Mononuclear cell (primary cell): ENCODE data around the gene NUP88. TPM values are rescaled to one million over a fixed set of nuclear protein-coding genes. Genes with fewer than 3 reads are reported as not detected.

ENCODE experiments used
- H3K27me3 ChIP-seq: 2 replicates; pipeline ENCODE4 v1.6.0; 2011; ENCODE audit warnings: low read length, control low read depth; ENCODE audit not compliant: insufficient read depth
- H3K4me1 ChIP-seq: 2 replicates; pipeline ENCODE4 v1.5.1; 2011; ENCODE audit warnings: mild to moderate bottlenecking, low read length, control low read depth; ENCODE audit not compliant: insufficient read depth
- H3K4me3 ChIP-seq: 2 replicates; pipeline ENCODE4 v1.5.1; 2011; ENCODE audit warnings: mild to moderate bottlenecking, low read length, moderate library complexity
- H3K9me3 ChIP-seq: 2 replicates; pipeline ENCODE4 v1.5.1; 2011; ENCODE audit warnings: low read depth, mild to moderate bottlenecking, control low read depth, low read length
- total RNA-seq: library from RNA; depleted of rRNA; stranded (reverse); fragments of >200 nt; gene quantifications from one replicate; pipeline ENCODE4 v1.2.3, GENCODE V29; 2012

NUP88 gene
- total RNA-seq, 1 donor, result 133 TPM

- Histone ChIP-seq H3K9me3 (no peaks in the 10 kb centered on the region), H3K27me3 (no peaks in the 10 kb centered on the region), H3K4me3 (no peak overlapping the region), H3K4me1 (no peaks in the 10 kb centered on the region)
Observed at GRCh38 chr17:5391678-5392077, 27.8 kb downstream of the NUP88 start.

- Histone ChIP-seq H3K4me1 (no peaks in the 10 kb centered on the region), H3K4me3 (no peak overlapping the region), H3K9me3 (no peaks in the 10 kb centered on the region), H3K27me3 (no peaks in the 10 kb centered on the region)
Observed at GRCh38 chr17:5381542-5381941, 37.9 kb downstream of the NUP88 start.

DNA sequence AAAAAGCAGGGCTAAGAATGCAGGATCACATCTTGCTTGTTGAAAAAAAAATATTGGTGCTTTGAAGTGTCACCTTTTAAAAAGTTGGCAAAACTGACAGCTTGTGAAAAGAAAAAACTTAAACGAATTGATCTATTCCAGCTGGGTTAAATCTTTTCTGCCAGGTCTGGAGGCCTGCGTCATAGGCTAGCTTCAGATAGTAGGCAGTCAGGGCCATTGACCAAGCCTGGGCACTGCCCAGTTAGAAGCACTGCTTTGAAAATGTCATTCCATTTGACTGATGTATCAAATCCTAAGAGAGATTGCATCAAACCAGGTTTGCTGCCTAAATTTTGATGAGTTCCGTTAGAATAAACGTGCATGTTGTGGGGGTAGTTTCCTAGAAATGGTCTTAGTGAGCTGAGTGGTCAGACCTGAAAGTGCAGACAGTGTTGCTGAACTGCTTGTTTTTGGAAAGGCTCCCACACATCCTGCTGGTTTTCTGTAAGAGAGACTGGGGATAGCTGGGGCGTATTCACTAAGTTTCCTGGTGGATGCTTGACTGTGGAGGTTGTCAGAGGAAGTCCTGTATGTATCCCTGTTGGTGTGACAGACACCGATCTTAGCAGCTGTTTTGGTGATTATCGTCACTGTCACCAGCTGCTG lies 38.8 kb downstream of the NUP88 start:
- no peaks in the 10 kb centered on the region for H3K9me3 ChIP-seq
- no peaks in the 10 kb centered on the region for H3K27me3 ChIP-seq
- no peaks in the 10 kb centered on the region for H3K4me1 ChIP-seq
- no peak overlapping the region for H3K4me3 ChIP-seq

DNA sequence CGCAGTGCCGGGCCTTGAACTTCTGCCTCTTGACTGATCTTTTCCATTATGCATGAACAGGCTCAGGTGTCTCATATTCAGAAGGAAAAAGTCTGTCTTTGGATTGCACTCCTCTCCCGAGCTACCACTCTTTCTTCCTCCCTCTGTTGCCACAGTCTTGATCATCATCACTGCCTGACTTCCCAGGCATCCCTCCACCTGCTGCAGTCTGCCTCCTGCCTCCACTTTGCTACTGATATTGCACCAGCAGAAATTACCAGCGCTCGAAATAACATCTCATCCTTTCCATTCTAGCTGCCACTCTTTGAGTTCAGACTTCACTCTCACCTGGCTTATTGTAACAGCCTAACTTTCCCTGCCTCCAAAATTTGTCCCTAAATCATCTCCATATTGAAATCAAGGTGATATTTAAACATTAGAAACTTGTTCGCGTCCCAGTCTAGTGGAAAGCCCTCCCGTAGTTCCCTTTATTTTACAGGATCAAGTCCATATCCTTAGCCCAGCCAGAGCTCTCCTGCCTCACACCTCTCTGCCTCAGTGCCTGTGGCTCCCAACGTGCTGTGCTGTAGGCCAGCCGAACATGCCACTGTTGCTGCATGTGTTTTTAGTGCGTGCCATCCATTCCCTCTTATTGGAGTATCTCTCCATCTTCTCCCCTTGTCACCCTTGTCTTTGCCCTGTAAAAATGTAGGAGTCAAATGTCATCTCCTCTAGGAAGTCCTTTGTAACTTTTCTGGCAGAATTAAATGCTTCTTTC lies 39.9 kb downstream of the NUP88 start:
- no peak overlapping the region for H3K4me3 ChIP-seq
- no peaks in the 10 kb centered on the region for H3K9me3 ChIP-seq
- H3K27me3 ChIP-seq, result no peaks in the 10 kb centered on the region
- no peaks in the 10 kb centered on the region for H3K4me1 ChIP-seq

GRCh38 chr17:5378566-5379207 lies 40.8 kb downstream of the NUP88 start:
- Histone ChIP-seq H3K27me3 (no peaks in the 10 kb centered on the region), H3K4me1 (no peaks in the 10 kb centered on the region), H3K4me3 (no peak overlapping the region), H3K9me3 (no peaks in the 10 kb centered on the region)

DNA sequence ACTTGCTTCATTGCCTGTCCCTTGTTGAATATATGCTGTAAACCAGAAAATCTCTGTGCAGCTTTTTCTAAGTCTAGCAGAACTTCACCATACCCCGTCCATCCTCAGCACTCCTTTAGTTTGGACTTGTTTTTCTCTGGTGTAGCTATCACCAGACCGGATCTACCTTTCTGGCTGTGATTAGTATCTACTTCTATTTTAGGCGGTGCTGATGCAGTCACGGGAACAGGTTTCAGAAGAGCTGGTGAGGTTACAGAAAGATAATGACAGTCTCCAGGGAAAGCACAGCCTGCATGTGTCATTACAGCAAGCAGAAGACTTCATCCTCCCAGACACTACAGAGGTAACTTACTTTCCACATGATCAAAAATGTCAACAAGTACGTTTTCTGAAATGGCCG lies 46.4 kb downstream of the NUP88 start:
- Histone ChIP-seq H3K4me3 (no peak overlapping the region), H3K4me1 (no peaks in the 10 kb centered on the region), H3K9me3 (no peaks in the 10 kb centered on the region), H3K27me3 (no peaks in the 10 kb centered on the region)

DNA sequence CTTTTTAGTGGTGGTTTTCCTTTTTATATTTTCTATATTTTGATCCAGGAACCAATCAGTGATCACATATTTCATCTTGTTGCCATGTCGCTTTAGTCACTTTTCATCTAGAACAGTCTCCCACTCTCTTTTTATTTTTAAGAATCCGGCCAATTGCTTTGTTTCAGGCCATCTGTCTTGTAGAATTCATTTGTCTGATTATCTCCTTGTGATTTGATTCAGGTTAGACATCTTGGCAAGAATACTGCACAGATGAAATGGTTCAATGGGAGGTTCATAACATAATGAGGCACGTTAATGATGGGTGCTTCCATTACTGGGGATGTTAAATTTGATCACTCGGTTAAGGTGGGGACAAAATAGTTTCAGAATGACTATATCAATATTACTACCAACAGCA lies 49.1 kb downstream of the NUP88 start:
- Histone ChIP-seq H3K9me3 (no peaks in the 10 kb centered on the region), H3K4me1 (no peaks in the 10 kb centered on the region), H3K27me3 (no peaks in the 10 kb centered on the region), H3K4me3 (no peak overlapping the region)

- Histone ChIP-seq H3K4me1 (no peaks in the 10 kb centered on the region), H3K4me3 (no peak overlapping the region), H3K9me3 (no peaks in the 10 kb centered on the region), H3K27me3 (no peaks in the 10 kb centered on the region)
Observed at GRCh38 chr17:5365831-5366230, 53.6 kb downstream of the NUP88 start.

DNA sequence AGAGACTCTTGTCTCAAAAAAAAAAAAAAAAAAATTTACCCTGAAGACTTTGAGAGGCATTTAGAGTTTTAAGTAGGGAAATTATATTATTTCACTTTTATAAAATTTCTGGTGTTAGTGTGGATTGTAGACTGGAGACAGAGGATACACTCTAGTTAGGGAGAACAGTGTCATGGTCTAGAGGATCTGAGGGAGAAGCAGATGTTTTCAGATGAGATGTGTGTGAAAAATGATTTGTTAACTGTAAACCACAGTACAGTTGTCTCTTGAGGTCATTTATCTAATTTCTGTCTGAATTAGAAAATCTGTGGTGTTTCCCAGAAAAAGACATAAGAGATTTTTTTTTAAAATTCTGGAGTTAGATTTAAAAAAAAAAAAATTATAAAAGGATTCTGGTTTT lies 54.8 kb downstream of the NUP88 start:
- no peaks in the 10 kb centered on the region for H3K4me1 ChIP-seq
- no peaks in the 10 kb centered on the region for H3K9me3 ChIP-seq
- no peaks in the 10 kb centered on the region for H3K27me3 ChIP-seq
- H3K4me3 ChIP-seq, result no peak overlapping the region

DNA sequence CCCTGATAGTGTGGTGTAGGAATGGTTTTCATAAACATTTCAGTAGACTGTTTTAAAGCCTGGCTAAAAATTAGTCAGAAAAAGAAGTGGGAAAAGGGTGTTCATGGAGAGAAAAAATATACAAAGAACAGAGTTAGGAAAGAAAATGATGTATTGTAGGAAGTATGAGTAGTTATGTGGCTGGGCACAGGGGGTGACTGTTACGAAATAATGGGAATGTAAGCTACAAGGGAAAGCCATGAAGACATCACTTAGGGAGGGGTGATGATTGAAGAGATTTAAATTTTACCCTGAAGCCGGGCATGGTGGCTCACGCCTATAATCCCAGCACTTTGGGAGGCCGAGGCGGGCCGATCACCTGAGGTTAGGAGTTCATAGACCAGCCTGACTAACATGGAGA lies 55.3 kb downstream of the NUP88 start:
- H3K4me3 ChIP-seq, result no peak overlapping the region
- H3K4me1 ChIP-seq, result no peaks in the 10 kb centered on the region
- no peaks in the 10 kb centered on the region for H3K27me3 ChIP-seq
- no peaks in the 10 kb centered on the region for H3K9me3 ChIP-seq

- Histone ChIP-seq H3K4me1 (no peaks in the 10 kb centered on the region), H3K4me3 (no peak overlapping the region), H3K27me3 (no peaks in the 10 kb centered on the region)
Observed at GRCh38 chr17:5362162-5362811, 57.2 kb downstream of the NUP88 start.

GRCh38 chr17:5361426-5361825 lies 58.0 kb downstream of the NUP88 start:
- H3K4me3 ChIP-seq, result no peak overlapping the region
- H3K9me3 ChIP-seq, result no peaks in the 10 kb centered on the region
- no peaks in the 10 kb centered on the region for H3K27me3 ChIP-seq
- H3K4me1 ChIP-seq, result no peaks in the 10 kb centered on the region

More at GRCh38 chr17:5362162-5362811, 57.2 kb downstream of the NUP88 start:
- no peaks in the 10 kb centered on the region for H3K9me3 ChIP-seq

DNA sequence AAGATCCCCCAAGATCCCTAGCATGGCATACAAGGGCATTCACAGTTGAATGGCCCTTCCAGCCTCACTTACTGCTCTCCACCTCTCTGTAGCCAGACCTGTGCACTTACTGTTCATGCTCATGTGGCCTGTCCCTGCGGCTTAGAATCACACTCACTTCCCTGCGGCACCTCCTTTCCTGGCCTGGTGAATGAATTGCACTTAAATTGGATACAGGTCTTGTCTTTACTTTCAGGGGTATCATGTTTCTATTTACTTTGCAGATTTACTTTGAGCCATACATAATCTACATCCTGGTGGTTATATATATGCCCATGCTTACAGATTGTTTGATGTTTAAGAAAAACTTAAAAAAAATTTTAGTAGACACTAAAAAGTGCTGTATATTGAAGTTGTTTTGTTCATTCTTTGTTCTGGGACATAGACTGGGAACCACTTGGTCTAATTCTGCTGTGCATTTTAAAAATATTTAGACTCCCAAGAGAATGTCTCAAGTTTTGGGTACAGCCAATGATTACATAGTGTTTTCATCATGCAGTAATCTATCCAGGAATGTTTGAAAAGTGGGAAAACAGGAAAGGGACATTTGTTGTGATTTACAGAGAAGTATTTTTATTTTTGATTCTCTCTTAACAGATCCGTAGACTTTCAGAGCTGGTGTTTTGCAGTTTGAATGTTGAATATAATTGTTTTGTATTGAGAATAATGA lies 63.9 kb downstream of the NUP88 start:
- Histone ChIP-seq H3K4me3 (no peak overlapping the region), H3K27me3 (no peaks in the 10 kb centered on the region), H3K4me1 (no peaks in the 10 kb centered on the region), H3K9me3 (no peaks in the 10 kb centered on the region)

GRCh38 chr17:5354886-5355415 lies 64.5 kb downstream of the NUP88 start:
- Histone ChIP-seq H3K9me3 (no peaks in the 10 kb centered on the region), H3K27me3 (no peaks in the 10 kb centered on the region), H3K4me3 (no peak overlapping the region), H3K4me1 (no peaks in the 10 kb centered on the region)
